Tibial nerve (tissue), 4 donors: ENCODE results near the gene USP48. TPM values are rescaled to one million over a fixed set of nuclear protein-coding genes. Genes with fewer than 3 reads are reported as not detected.

Experiments
- DNase-seq, 2 donors: peaks; one replicate each; pipeline ENCODE4 v3.0.0-alpha.2; 2019; ENCODE audit warnings: low spot score in 2 of 2
- H3K27ac ChIP-seq, 4 donors: fragments of 200-600 bp; sonication (generic) in 3 of 4; one replicate each; pipeline ENCODE4 v1.5.1; 2017 to 2019; ENCODE audit warnings: mild to moderate bottlenecking in 1 of 4
- H3K27me3 ChIP-seq, 2 donors: fragments of 200-600 bp; sonication (generic) in 1 of 2; one replicate each; pipeline versions ENCODE4 v1.5.1 to v1.6.0; 2017 to 2019
- H3K36me3 ChIP-seq, 3 donors: fragments of 200-600 bp; sonication (generic); one replicate each; pipeline ENCODE4 v1.5.1; 2018 to 2019
- H3K4me1 ChIP-seq, 4 donors: fragments of 200-600 bp; sonication (generic) in 3 of 4; one replicate each; pipeline ENCODE4 v1.5.1; 2017 to 2019
- H3K4me3 ChIP-seq, 4 donors: fragments of 200-600 bp; sonication (generic) in 3 of 4; one replicate each; pipeline ENCODE4 v1.5.1; 2017 to 2019; ENCODE audit warnings: mild to moderate bottlenecking in 1 of 4, moderate library complexity in 1 of 4
- H3K9me3 ChIP-seq, 4 donors: fragments of 200-600 bp; sonication (generic) in 3 of 4; one replicate each; pipeline ENCODE4 v1.5.1; 2017 to 2019
- CTCF ChIP-seq, 5 experiments: fragments of 200-600 bp in 3 of 5; fragments of 450-650 bp in 2 of 5; sonication (generic) in 3 of 5; IDR thresholded peaks; one replicate each; pipeline ENCODE4 v1.5.1; 2016 to 2019; ENCODE audit warnings: antibody characterized with exemption in 5 of 5, mild to moderate bottlenecking in 3 of 5, moderate library complexity in 2 of 5
- EP300 ChIP-seq, 2 donors: sonication (generic); formaldehyde crosslinking; IDR thresholded peaks; one replicate each; pipeline ENCODE4 v1.6.1; 2017; ENCODE audit warnings: antibody characterized with exemption in 2 of 2, mild to moderate bottlenecking in 1 of 2
- POLR2A ChIP-seq, 2 donors: fragments of 450-650 bp; IDR thresholded peaks; one replicate each; pipeline ENCODE4 v1.6.1; 2017; ENCODE audit warnings: antibody characterized with exemption in 2 of 2, mild to moderate bottlenecking in 2 of 2, moderate library complexity in 2 of 2
- WGBS, 2 donors: methylation state at CpG; one replicate each; pipeline ENCODE4 v1.1.5; 2018; 5-methylcytosine and 5-hydroxymethylcytosine counted together
- total RNA-seq, 4 donors: library from RNA; depleted of rRNA; stranded (reverse); fragments of >200 nt; gene quantifications; one replicate each; pipeline ENCODE4 v1.1.0, GENCODE V29; 2016

Gene USP48
- total RNA-seq, 4 donors from 2014 or later, result 51.1 to 65.9 (median 58.7) TPM

- WGBS, 2 donors, result 45 to 64% methylated on average over 5 of the region's 5 CpGs
Measured at GRCh38 chr1:21645550-21645949, 137.4 kb downstream of the USP48 start.

GRCh38 chr1:21644906-21645305, 138.0 kb downstream of the USP48 start:
- no peak for DNase-seq
- Histone ChIP-seq H3K27ac (no peak overlapping the region), H3K4me1 (peaks cover 0 to 7% (median 0%) of the 10 kb centered on the region in 4 donors), H3K36me3 (no peaks in the 10 kb centered on the region), H3K27me3 (peaks cover 0 to 17% of the 10 kb centered on the region in 2 donors), H3K9me3 (no peaks in the 10 kb centered on the region), H3K4me3 (no peak overlapping the region)
- 75 to 79% methylated on average over 5 of the region's 5 CpGs for WGBS, 2 donors
- TF ChIP-seq EP300 (IDR thresholded peaks at IDR 0.05), result no peak
- TF ChIP-seq POLR2A (IDR thresholded peaks at IDR 0.05), result no peak
- TF ChIP-seq CTCF (IDR thresholded peaks at IDR 0.05), result no peak

More at GRCh38 chr1:21645550-21645949, 137.4 kb downstream of the USP48 start:
- peak overlapping the region in 1 of 4 donors; percentile 41 for H3K27ac ChIP-seq
- H3K36me3 ChIP-seq, result no peaks in the 10 kb centered on the region
- TF ChIP-seq EP300 (IDR thresholded peaks at IDR 0.05) (no peak), CTCF (IDR thresholded peaks at IDR 0.05) (no peak)
- no peaks in the 10 kb centered on the region for H3K9me3 ChIP-seq
- peaks cover 0 to 9% (median 0%) of the 10 kb centered on the region in 4 donors for H3K4me1 ChIP-seq
- peaks cover 0 to 19% of the 10 kb centered on the region in 2 donors for H3K27me3 ChIP-seq
- no peak for DNase-seq
- H3K4me3 ChIP-seq, result no peak overlapping the region

GRCh38 chr1:21644348-21644747, 138.6 kb downstream of the USP48 start:
- no peak for TF ChIP-seq CTCF (IDR thresholded peaks at IDR 0.05)
- TF ChIP-seq POLR2A (IDR thresholded peaks at IDR 0.05), result no peak
- TF ChIP-seq EP300 (IDR thresholded peaks at IDR 0.05), result no peak
- Histone ChIP-seq H3K27me3 (peaks cover 0 to 17% of the 10 kb centered on the region in 2 donors), H3K27ac (peak overlapping the region in 1 of 4 donors; percentile 17), H3K4me3 (no peak overlapping the region), H3K36me3 (no peaks in the 10 kb centered on the region), H3K4me1 (peaks cover 0 to 12% (median 0%) of the 10 kb centered on the region in 4 donors), H3K9me3 (no peaks in the 10 kb centered on the region)
- no peak for DNase-seq
- WGBS, 2 donors, result 86 to 88% methylated on average over 10 of the region's 10 CpGs

- Histone ChIP-seq H3K4me1 (peaks cover 0 to 19% (median 0%) of the 10 kb centered on the region in 4 donors), H3K9me3 (no peaks in the 10 kb centered on the region), H3K4me3 (no peak overlapping the region), H3K27me3 (peaks cover 0 to 12% of the 10 kb centered on the region in 2 donors), H3K27ac (peak overlapping the region in 1 of 4 donors; percentile 17), H3K36me3 (no peaks in the 10 kb centered on the region)
- 82 to 93% methylated on average over 5 of the region's 5 CpGs for WGBS, 2 donors
- no peak for DNase-seq
- TF ChIP-seq EP300 (IDR thresholded peaks at IDR 0.05) (no peak), POLR2A (IDR thresholded peaks at IDR 0.05) (no peak), CTCF (IDR thresholded peaks at IDR 0.05) (no peak)
Measured at GRCh38 chr1:21643624-21644023, 139.3 kb downstream of the USP48 start.

GRCh38 chr1:21641967-21642739, 140.8 kb downstream of the USP48 start:
- Histone ChIP-seq H3K27me3 (peaks cover 0 to 6% of the 10 kb centered on the region in 2 donors), H3K36me3 (no peaks in the 10 kb centered on the region), H3K27ac (peak overlapping the region in 2 of 4 donors; percentile 42 to 86), H3K9me3 (no peaks in the 10 kb centered on the region), H3K4me3 (no peak overlapping the region), H3K4me1 (peaks cover 0 to 15% (median 0%) of the 10 kb centered on the region in 4 donors)
- 80 to 83% methylated on average over 11 to 19 of the region's 19 CpGs for WGBS, 2 donors
- no peak for TF ChIP-seq CTCF (IDR thresholded peaks at IDR 0.05)
- no peak for TF ChIP-seq POLR2A (IDR thresholded peaks at IDR 0.05)
- no peak for DNase-seq
